Head of caudate nucleus (tissue), 42 donors: ENCODE data around the gene TXNRD1.
A peak's percentile ranks its signal among the peaks of the same experiment; 100 is the strongest.
"Not testable (repeated sequence)": the region's sequence is repeated elsewhere in the genome, so short reads cannot be mapped to it uniquely, and the experiment has no call there.

ENCODE experiments used
- DNase-seq, 42 donors: peaks; one replicate each; pipeline versions ENCODE4 v3.0.0 to v3.0.0-alpha.2; 2020 to 2021; ENCODE audit warnings: mixed read lengths in 7 of 42
- intact Hi-C: fragments of 100-400 bp; cut with DNase I; formaldehyde crosslinking; loops from one replicate; pipeline ENCODE4 v1.15.0; 2022

The TXNRD1 gene

DNA sequence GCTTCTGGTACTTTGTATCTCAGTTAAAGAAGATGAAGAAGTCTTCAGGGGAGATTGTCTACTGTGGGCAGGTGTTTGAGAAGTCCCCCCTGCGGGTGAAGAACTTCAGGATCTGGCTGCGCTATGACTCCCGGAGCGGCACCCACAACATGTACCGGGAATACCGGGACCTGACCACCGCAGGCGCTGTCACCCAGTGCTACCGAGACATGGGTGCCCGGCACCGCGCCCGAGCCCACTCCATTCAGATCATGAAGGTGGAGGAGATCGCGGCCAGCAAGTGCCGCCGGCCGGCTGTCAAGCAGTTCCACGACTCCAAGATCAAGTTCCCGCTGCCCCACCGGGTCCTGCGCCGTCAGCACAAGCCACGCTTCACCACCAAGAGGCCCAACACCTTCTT lies 49.9 kb downstream of the TXNRD1 start:
- intact Hi-C loops = not testable (repeated sequence)
- DNase-seq = peak in 1 of 42 donors; percentile 13

- intact Hi-C loops = no loop called here
- no peak for DNase-seq
These were observed 57.4 kb downstream of the TXNRD1 start for GRCh38 chr12:104272938-104273337.

GRCh38 chr12:104273503-104273902 lies 57.9 kb downstream of the TXNRD1 start:
- intact Hi-C loops = no loop called here

GRCh38 chr12:104274811-104275210 lies 59.2 kb downstream of the TXNRD1 start:
- intact Hi-C loops = no loop called here
- DNase-seq = no peak

More at GRCh38 chr12:104273503-104273902, 57.9 kb downstream of the TXNRD1 start:
- no peak for DNase-seq

DNA sequence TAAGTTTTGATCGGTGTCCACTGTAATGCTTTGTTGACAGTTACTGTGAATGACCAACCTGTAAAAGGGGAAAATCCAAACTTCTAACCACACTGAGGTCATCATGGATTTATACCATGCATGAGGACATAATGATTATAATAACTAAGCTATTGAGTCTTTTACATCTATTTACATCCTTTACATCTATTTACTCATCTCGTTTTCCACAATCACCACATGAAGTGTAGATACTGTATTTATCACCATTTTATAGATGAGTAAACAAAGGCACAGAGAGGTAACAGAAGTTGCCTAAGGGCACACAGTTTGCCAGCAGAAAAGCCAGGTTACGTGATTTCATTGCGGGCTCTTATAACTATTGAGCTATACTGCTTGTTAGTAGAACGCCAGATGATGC lies 60.1 kb downstream of the TXNRD1 start:
- DNase-seq = no peak

DNA sequence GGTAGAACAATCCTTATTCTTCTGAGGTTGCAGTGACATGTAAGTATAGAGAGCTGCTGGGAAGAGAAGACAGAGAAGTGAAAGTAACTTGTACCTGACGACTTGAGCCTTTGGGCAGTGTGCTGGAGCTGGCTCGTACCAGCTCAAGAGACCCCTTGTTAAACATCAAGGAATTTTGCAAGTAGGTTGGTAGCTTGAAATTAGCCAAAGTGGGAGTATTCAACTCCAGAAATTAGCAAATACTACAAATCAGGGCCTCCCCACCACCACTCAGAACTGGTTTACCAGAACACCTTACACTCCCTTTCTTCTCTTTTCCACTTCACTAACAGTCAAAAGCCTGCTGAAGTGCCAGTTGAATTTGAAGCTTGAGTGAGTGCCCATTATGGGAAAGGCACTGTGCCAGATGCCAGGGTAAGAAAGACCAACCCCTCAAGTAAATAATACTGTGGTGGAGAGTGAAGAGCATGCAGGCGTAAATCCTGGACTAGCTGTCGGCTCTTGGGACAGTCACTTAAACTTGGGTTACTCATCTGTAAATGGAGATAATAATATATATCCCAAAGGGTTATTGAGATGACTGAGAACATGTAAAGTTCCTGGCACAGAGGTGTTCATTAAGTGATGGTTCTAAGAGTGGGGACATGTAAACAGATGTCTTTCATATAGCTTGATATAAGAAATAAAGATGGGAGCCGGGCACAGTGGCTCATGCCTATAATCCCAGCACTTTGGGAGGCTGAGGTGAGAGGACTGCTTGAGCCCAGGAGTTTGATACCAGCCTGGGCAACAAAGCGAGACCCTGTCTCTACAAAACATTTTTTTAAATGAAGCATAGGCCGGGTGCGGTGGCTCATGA lies 60.9 kb downstream of the TXNRD1 start:
- peak in 2 of 42 donors; percentile 37 to 45 for DNase-seq
- intact Hi-C loops = no loop called here

More for the DNA sequence above, 60.1 kb downstream of the TXNRD1 start:
- intact Hi-C loops = no loop called here

DNA sequence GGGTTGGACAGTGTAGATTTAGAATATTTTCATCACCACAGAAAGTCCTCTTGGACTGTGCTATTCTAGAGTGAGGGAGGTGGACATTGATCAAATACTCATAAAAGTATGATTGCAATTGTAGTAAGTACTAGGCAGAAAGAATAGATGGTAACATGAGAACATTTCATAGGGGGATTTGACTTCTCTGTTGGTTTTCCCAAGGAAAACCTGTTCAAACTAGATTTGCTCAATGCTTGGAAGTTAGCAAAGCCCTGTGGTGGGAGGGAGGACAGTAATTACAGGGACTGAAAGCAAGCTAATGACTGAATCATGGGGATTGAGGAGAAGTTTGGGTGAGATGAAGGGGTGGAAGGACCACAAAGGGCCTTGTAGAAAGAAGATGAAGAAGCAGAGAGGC lies 63.6 kb downstream of the TXNRD1 start:
- DNase-seq = no peak
- intact Hi-C loops = no loop called here

DNA sequence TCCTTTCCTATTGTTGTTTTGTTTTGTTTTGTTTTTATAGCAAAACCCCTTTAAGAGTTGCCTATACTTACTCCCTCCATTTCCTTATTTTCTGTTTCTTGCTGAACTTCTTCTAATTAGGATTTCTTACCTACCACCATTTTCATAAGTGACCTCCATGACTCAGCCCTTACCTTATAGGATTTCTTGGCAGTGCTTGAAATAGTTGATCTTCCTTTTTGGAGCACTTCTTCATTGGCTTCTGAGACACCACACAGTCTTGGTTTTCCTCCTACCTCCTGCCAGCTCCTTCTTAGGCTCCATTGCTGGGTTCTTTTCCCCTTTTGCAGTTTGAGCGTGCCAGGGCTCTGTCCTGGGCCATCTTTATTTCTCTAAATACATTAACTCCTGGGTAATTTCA lies 64.5 kb downstream of the TXNRD1 start:
- no peak for DNase-seq
- intact Hi-C loops = loop anchor here (10.0 kb wide), 2 partner anchors 65 to 135 kb away; partner anchors contain the start of gene TXNRD1

GRCh38 chr12:104280717-104281458 lies 65.3 kb downstream of the TXNRD1 start:
- DNase-seq = no peak
- intact Hi-C loops = loop anchor here (10.0 kb wide), 2 partner anchors 66 to 136 kb away; partner anchors contain the start of gene TXNRD1

- intact Hi-C loops = loop anchor here (10.0 kb wide), 2 partner anchors 67 to 137 kb away; partner anchors contain the start of gene TXNRD1
These were observed 66.1 kb downstream of the TXNRD1 start for GRCh38 chr12:104281636-104282035.

GRCh38 chr12:104282109-104282508 lies 66.5 kb downstream of the TXNRD1 start:
- no peak for DNase-seq
- intact Hi-C loops = loop anchor here (10.0 kb wide), 2 partner anchors 67 to 137 kb away; partner anchors contain the start of gene TXNRD1

More at GRCh38 chr12:104281636-104282035, 66.1 kb downstream of the TXNRD1 start:
- no peak for DNase-seq

- peak in 4 of 42 donors; percentile 17 to 26 (median 20) for DNase-seq
These were observed 70.3 kb downstream of the TXNRD1 start for GRCh38 chr12:104285740-104286515.

DNA sequence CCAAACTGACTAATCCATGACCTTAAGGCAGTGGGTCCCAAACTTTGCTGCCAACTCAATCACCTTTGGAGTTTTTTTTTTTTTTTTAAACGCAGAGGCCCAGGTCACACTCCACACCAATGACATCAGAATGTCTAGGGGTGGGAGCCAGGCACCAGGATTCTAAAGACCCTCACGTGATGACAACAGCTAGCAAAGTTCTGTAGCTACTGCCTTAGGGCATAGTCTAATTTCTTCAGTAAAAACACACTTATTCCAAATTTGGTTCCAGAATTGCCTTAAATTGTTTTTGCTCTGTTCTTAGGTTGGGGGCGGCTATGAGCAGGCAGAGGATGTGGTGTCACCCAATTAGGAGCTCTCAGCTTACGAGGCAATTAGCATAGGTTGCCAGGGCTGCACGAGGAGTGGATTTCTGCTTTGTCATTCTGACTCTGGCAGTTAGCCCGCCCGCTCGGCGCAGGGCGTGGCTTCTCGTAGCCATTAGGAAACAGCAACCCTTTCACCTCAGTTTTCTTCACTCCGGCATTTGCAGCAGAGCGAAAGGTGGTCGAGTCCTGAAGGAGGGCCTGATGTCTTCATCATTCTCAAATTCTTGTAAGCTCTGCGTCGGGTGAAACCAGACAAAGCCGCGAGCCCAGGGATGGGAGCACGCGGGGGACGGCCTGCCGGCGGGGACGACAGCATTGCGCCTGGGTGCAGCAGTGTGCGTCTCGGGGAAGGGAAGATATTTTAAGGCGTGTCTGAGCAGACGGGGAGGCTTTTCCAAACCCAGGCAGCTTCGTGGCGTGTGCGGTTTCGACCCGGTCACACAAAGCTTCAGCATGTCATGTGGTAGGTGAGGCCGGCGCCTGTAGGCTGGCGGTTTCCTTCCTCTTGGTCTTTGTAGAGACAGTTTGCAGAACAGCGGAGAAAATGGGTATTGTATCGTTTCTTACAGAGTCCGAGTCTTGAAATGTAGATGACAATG lies 71.2 kb downstream of the TXNRD1 start:
- peak; percentile 83 to 97 (median 92) for DNase-seq
- intact Hi-C loops = loop anchor here (10.0 kb wide), 2 partner anchors 72 to 142 kb away; partner anchors contain the start of gene TXNRD1

More at GRCh38 chr12:104285740-104286515, 70.3 kb downstream of the TXNRD1 start:
- intact Hi-C loops = loop anchor here (10.0 kb wide), 2 partner anchors 71 to 141 kb away; partner anchors contain the start of gene TXNRD1

DNA sequence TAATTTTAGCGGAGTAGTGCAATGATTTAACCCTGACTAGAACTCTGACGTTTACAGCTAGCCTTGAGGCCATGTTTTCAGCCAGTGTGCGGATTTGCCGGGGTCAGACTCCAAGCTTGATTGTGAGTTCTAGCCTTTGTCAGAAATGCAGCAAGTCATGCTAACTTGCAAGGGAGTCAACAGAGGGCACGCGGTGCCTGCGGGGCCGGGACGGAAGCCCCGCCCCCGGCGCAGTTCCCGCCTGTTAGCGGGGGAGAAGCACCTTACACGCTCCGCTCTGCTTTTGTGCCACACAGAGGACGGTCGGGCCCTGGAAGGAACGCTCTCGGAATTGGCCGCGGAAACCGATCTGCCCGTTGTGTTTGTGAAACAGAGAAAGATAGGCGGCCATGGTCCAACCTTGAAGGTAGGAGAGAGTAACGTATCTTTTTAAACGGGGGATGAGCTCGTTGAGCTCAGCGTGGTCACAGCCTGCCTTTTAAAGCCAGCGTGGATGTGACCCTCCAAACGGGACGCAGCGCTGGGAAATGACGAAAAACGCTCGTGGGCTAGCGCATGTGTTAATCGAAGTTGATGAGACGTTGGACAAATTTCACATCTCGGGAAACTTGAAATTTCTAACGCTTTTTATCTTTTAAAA lies 73.2 kb downstream of the TXNRD1 start:
- intact Hi-C loops = loop anchor here (10.0 kb wide), 2 partner anchors 74 to 144 kb away; partner anchors contain the start of gene TXNRD1
- peak; percentile 74 to 94 (median 86) for DNase-seq

- DNase-seq = no peak
- intact Hi-C loops = no loop called here
These were observed 74.7 kb downstream of the TXNRD1 start for GRCh38 chr12:104290320-104290719.

DNA sequence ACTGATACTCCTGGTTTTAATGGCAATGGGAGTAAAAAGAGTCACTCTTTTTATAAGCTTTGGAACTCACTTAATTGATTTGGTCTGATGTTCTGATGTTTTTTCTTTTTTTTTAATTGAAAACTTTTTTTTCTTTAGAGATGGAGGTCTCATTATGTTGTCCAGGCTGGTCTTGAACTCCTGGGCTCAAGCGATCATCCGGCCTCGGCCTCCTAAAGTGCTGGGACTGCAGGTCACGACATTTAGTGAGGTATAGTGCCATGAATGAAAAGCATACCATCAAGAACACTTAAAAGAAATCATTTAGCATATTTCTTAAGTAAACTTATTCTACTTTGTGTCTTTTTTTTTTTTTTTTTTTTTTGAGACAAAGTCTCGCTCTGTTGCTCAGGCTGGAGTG lies 75.3 kb downstream of the TXNRD1 start:
- intact Hi-C loops = no loop called here
- DNase-seq = no peak

DNA sequence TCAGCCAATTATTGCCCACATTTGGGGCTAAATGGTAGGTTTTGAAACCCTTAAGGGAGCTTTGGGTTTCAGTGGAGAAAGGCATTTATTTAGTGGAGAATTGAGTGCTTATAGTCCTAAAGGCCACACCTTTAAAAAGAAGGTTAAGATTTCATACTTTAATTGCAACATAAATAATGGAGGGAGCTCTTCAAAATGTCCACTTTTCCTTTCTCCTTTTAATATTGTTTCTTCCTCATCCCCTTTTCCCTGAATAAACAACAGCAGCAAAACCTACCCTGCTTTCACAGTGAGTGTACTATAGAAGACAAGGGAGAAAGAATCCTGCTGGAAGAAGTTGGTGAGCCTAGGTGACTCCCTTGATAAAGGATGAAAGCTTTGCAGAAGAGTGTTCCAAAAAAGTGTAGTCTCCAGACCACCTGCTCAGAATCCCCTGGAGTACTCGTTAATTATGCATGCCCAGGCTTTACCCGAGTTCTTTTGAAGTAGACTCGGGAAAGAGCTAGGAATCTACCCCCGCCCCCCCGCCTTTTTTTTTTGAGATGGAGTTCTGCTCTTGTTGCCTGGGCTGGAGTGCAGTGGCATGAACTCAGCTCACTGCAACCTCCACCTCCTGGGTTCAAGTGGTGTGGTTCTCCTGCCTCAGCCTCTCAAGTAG lies 76.4 kb downstream of the TXNRD1 start:
- intact Hi-C loops = no loop called here
- no peak for DNase-seq
